ENCODE data around the gene BCL11B. TPM values are rescaled to one million over a fixed set of nuclear protein-coding genes. Genes with fewer than 3 reads are reported as not detected.

Gene BCL11B
- total RNA-seq, 1 donor from 2014 or later, result 0.20 TPM

- ATAC-seq, result no peak
- intact Hi-C loops (cut with micrococcal nuclease), result no loop called here
- no peak for DNase-seq
These were observed 1.4 kb downstream of the BCL11B start for GRCh38 chr14:99270458-99271220.

GRCh38 chr14:99268810-99269707 lies 2.9 kb downstream of the BCL11B start:
- intact Hi-C loops (cut with micrococcal nuclease), result no loop called here
- no peak for ATAC-seq
- DNase-seq, result no peak

DNA sequence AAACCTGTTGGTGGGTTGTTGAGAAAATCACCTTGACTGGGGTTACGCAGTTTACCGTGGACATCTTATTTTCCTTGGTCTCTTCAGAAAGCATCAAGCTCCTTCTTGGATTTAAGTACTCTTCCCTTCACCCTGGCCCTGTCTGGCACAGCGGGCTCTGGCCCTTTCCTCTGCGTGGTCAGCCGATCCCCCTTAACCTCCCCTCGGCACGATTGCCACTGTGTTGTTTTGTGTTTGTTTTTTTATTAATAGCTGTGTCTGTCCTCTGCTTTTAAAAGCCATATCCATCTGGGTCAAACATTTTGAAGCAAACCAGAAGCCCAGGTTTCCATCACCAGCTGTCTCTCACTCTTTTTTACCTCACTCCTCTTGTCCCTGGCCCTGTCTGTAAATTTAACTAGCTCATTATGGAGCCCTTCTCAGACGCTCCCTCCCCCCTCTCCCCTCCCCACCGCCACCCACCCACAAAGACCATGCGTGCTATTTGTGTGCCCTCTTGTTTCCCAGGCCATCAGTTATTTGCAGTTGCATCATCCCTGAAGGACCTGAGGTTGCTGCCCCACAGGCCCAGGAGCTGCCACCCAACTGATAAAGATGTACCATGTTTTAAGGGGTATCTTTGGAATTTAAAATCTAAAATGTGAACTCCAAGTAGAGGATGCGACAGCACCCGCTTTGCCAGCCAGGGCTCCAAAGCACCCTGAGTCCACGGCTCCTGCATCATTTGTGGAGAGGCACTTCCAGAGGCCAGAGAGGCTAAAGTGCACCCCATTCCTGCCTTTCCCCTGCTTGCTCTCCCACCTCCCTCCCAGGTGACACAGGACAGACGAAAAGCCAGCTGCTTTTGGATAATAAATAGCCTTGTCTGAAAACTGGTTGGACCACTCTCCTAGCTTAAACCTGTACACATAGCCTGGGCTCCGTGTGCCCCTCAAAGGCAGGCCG lies 3.9 kb downstream of the BCL11B start:
- intact Hi-C loops (cut with micrococcal nuclease), result no loop called here
- DNase-seq (no peak), ATAC-seq (no peak)

GRCh38 chr14:99267381-99267780 lies 4.6 kb downstream of the BCL11B start:
- intact Hi-C loops (cut with micrococcal nuclease), result no loop called here
- ATAC-seq, result no peak
- DNase-seq, result no peak

- peak; percentile 75 for ATAC-seq
- intact Hi-C loops (cut with micrococcal nuclease), result no loop called here
- peak; percentile 84 for DNase-seq
These were observed 5.5 kb downstream of the BCL11B start for GRCh38 chr14:99266181-99267178.

DNA sequence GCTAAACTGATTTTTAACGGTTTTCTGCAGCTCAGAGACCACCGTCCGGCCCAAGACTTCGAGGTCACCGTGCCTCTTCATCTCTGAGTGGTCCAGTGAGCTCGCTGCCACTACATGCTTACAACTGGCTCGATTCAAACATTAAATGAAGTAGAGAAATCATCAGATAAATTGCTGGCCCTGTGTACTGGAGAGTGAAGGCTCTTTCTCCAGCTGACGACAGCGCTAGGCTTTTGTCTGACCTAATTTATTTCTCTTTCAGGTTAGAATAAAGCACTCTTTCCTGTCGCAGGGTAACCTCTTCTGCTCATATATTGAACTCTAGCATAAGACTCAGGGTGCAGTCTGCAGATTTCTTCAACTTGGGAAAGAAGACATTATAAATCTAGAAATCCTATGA lies 6.4 kb downstream of the BCL11B start:
- intact Hi-C loops (cut with micrococcal nuclease), result no loop called here
- DNase-seq (no peak), ATAC-seq (no peak)

GRCh38 chr14:99264691-99265450 lies 7.1 kb downstream of the BCL11B start:
- DNase-seq (no peak), ATAC-seq (no peak)
- intact Hi-C loops (cut with micrococcal nuclease), result no loop called here

DNA sequence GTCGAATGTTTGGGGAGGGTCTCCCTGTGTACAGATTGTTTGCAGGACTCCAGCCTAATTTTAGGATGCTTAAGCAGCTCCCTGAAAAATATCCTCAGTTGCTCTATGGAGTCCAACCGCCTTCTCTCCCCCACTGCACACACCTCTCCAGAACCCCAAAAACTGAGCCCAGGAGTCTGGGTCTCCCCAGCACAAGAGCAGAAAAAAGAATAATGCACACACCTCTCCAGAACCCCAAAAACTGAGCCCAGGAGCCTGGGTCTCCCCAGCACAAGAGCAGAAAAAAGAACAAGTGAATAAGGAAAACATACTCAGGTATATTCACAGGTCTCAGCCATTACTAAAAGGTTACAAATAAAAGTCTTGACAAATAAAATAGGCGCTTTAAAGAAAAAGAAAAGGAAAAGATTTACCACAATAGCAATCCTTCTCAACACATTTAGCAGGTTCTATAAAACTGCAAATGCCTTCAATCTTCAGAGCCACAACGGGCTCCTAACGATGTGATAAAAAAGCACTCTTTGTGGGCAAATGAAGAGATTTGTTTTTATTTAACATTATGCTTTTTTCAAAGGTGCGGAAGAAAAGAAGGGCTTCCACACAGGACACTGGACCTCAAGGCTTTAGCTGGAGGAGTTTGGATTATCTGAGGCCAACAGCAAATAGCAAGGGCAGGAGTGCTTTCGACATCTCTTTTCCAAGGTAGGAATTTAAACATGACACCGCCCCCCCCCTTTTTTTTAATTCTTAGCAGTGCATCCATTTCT lies 8.2 kb downstream of the BCL11B start:
- intact Hi-C loops (cut with micrococcal nuclease), result no loop called here
- ATAC-seq (no peak), DNase-seq (no peak)

- intact Hi-C loops (cut with micrococcal nuclease), result no loop called here
- ATAC-seq, result no peak
These were observed 9.0 kb downstream of the BCL11B start for GRCh38 chr14:99262977-99263448.

DNA sequence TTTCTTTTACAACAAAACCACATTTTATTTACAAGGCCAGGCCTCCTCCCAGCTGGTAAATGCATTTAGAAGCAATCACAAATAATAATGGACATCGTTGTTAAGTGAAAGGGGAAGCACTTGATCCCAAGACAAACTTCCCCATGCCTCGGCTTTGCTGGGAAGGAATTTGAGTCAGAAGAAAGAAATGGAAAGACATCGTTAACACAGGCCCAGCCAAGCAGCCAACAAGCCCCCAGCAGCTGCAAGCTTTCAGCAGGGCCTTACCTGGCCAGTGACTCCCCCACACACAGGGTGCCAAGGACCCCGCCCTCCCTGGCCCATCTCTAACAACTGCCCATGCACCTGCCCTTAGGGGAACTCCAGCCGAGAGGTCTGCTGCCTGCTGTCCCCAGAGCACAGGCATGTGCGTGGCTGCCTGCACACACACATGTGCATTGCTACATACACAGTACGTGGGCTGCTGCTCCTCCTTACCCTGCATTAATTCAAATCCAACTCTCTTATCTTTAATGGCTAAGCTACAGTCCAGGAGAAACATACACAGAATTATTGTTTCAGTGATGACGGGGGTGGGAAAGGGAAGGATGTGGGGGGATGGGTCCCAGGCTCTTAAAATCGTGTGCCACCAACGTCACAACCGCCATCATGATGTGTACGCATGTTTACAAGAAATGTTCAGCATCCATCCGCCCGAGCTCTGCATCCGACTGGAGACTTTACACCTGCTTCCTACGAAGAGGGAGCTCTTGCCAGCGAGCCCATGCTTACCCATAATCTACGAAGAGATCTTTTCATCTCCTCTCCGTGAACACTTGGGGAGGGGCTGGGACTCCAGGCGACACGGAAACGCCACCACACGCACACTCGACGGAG lies 9.8 kb downstream of the BCL11B start:
- ATAC-seq (no peak), DNase-seq (no peak)
- intact Hi-C loops (cut with micrococcal nuclease), result no loop called here

More at GRCh38 chr14:99262977-99263448, 9.0 kb downstream of the BCL11B start:
- DNase-seq, result no peak

DNA sequence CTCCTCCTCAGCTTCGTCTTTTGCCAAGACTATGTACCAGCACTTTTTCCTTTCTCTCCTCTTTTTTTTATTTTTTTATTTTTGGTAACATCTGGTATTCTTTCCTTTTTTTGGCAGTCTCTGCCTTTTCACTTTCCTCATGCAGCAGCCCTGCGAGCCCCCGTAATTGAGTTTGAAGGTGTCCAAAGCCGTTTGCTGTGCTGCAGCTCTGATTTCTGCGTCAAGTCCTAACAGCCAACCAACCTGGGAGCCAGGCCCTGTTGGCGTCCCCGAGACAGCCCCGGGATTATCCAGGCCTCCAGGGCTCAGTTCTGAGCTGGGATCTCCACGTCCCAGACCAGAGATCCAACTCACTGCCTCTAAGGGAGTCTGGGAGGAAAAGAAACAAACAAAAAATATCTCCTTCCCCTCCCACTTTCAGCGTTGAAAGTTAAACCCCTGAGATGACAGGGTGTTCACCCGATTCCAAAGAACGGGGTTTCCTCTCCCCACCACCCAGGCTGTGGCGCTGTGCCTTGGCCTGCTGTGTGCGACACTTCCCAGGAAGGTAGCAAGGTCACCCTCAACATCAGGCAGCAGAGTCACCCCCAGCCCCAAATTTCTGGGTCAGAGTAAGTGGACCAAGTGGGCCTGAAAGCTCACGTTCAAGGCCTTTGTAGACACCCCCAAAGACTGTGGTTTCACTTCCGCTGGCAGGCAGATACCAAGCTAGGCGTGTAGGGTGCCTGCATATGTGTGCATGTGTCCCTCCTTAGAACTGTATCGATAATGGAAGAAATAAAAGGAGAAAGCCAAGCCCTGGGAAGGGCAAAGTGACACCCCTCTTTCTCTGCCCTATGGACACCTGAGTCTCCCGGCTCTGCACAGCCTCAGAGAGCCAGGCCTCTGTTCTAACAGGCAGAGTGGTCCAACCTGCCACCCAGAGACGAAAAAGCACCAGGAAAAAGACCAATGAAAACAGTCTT lies 11.1 kb downstream of the BCL11B start:
- intact Hi-C loops (cut with micrococcal nuclease), result no loop called here
- DNase-seq (no peak), ATAC-seq (no peak)

DNA sequence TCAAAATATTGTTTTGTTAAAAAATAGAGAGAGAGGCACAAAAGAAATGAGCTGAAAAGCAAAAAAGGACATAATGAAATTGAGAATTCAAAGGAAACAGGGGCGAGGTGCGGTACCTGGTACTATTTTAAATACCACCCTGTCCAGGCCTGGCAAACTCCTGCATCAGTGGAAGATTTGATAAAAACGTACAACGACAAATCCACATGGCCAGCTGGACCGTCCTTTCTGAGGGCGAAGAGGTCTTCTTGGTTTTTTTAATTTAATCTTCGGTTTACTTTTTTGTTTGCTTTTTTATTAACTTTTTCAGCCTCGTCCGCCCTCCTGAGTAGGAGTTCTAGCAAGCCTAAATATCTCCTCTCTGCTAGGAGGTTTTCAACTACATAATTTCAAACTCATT lies 11.9 kb downstream of the BCL11B start:
- DNase-seq (no peak), ATAC-seq (no peak)
- intact Hi-C loops (cut with micrococcal nuclease), result no loop called here

GRCh38 chr14:99258876-99259726 lies 12.9 kb downstream of the BCL11B start:
- ATAC-seq (no peak), DNase-seq (no peak)
- intact Hi-C loops (cut with micrococcal nuclease), result no loop called here

Measured in left ventricle myocardium superior (tissue), 1 donor.